HG03135 (cell line): ENCODE results near the gene MRPL24.

Experiments
- ATAC-seq: cut with Tn5 transposase; IDR thresholded peaks from one replicate; pipeline ENCODE4 v1.9.1; 2021; ENCODE audit warnings: mild to moderate bottlenecking, moderate library complexity; ENCODE audit not compliant: unreplicated experiment

The MRPL24 gene

DNA sequence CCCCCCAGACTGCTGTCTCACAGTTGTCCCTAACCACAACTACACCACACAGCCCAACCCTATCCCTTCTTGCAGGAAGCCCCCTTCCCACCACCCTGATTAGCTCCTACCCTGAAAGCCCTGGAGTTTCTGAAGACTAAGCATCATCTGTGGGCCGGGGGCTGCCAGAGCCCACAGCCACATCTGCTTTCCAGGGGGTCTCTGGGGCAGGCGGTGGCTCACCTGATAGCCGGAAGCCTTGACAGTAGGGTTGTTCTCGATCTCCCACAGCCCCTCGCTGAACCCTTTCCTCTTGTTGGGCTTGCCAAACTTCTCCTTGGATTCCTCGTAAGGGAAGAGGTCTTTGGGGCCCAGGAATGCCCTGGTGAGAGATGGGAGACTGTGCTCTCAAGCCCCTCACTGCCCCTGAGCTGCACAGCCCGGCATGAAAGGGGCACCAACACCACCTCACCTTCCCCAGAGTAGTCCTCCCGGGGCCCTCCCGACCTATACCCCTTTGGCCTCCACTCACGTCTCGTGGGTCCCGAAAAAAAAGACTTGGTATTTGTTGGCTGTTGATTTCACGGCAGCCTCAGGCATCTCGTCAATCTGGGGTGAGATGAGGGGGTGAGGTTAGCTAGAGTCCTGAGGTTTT lies 4.0 kb upstream of the MRPL24 start:
- no peak for ATAC-seq

DNA sequence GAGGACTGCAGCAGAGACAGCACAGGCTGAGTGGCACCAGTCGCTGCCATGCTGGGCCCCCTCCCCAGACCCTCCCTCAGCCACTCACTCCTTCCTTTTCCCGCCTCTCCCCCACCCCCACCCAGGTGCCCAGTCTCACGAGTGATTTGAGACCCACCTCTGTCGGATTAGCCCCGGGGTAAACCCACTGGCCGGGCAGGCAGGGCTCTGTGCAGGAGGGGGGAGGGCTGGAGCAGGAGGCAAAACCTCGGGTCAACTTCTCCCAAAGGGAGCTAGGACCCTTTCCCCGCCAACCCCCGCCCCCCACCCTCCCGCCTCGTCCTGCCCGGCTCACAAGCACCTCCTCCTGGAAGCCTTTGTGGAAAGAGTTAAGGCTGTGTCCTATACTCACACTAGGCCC lies 3.5 kb upstream of the MRPL24 start:
- ATAC-seq: no peak

DNA sequence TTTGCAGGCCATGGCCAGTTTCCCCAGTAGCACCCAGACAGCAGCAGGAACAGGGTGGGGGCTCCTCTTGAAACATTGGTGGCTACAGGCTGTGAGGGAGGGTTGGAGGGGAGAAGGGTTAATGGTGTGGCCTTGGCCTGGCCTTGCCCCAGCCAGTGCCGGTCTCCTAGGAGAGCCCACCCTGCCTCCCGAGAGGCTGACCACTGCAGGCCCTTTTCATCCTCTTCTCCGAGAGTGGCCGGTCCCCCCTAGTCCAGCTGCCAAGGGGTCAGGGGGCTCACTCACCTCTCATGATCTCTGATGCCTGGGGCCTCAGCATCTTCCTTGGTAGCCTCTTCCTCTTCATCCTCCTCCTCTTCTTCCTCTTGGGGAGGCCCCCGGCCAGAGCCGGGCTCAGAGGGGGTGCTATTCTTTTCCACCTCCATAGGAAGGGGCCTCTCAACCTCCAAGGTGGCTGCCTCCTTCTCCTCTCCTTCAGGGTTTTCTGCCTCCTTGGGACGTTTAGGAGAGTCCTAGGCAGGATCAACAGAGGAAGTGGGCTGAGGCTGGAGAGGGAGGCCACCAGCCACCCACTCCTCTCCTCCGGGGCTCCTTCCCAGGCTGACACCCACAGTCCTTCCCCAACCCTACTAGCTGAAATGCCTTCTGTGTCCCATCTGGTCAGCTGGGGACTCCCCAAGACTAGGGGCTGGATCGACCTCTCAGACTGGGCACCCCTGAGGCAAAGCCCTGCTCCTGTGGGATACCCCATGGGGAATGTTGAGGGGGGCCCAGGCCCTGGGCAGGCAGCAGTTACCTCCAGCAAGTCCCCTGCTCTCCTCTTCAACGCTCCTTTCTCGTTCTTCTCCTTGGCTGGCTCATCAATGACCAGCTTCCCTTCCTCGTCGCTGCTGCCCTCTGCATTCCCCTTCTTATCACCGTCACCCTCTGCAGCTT lies 2.7 kb upstream of the MRPL24 start:
- ATAC-seq: no peak

DNA sequence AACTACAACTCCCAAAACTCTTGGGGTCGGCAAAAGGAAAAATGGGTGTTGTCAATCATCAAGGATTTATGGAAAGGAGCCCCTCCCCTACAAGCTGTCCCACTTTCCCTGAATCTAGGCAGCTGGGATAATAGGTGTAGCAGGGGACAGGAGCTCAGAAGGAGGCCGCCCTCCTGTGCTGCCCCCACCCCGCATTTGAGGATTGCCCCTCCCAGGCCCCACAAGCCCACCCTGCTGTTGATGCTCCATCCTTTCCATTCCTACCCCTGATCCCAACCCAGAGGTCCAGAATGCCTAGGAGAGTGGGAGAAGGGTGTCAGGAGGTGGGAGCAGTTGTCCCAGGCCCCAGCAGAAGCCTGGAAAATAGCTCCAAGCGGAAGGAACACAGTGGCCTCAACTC lies 1.9 kb upstream of the MRPL24 start:
- ATAC-seq: no peak

DNA sequence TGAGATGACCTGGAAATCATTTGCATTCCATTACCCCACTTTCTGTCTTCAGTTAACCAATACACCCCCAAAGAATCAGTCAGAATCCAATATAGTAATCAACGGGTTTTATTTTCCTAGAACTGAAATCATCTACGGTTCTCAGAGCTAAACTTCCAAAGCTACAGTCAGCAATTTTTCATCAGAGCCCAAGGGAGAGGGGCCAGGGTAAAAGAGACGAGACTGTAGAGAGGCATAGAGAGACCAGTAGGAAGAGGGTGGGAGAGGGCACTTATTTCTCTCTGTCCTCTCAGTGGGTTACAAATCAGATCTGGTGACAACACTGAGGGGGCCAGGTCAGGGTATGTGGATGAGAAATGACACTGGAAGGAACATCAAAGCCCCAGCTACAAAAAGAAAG lies 1.1 kb upstream of the MRPL24 start:
- ATAC-seq: no peak

DNA sequence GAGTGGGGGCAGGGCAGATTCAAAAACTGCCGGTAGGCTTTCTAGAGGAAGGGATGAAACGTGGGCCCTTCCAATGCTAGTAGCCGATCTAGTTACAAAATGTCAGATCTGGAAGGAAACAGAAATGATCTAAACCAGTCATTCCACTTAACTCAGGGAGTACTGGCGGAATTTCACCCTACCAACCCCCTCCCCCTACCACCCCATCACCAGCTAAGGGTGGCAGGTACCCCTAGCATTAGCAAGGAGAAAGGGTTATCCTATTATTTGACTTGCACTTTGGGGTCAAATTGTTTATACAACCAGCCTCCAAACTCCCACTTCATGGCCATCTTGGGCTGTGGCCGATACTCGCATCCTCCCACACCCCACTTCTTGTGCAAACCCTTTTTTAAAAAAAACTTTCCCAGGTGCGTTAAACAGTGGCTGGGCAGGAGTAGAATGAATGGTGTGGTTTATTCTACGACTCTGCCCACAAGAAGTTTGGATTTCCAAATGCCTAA lies 644 bp upstream of the MRPL24 start:
- ATAC-seq: no peak

DNA sequence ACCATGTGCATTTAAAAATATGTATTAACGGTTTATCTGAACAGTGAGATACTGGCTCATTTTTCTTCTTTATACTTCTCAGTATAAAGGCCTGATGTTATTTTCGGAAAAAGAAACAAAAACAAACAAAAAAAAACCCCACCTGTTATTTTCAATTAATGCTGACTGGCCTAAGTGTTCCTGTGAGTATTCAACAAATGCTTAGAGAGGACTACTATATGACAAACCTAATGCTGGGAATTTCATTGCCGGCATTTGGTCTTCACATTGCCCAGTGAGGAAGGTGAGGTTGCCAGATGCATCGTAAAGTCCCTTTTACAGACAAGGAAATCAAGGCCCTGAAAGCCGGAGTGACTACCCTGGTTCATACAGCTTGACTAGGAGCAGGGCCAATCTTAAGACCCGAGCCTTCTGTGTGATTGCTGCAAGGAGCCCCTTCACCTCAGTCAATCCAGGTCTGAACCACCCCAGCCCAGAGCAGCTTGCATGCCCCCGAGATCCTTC lies 599 bp downstream of the MRPL24 start:
- no peak for ATAC-seq

DNA sequence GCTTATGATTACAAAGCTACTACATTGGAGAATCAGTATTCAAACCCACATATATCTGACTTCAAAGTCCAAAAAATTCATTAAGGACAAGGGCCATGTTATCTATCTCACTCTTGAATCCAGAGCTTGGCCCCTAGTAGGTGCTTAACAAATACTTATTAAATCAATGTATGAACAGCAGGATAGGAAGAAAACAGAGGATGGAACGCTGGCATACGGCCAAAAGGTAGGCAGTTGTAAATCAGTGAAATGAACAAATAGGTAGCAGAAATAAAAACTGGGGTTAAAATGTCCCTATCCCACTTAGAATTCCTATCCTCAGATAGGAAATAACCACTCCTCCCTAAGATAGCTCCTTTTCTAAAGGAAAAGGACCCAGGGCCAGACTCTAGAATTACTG lies 2.0 kb downstream of the MRPL24 start:
- ATAC-seq: no peak

DNA sequence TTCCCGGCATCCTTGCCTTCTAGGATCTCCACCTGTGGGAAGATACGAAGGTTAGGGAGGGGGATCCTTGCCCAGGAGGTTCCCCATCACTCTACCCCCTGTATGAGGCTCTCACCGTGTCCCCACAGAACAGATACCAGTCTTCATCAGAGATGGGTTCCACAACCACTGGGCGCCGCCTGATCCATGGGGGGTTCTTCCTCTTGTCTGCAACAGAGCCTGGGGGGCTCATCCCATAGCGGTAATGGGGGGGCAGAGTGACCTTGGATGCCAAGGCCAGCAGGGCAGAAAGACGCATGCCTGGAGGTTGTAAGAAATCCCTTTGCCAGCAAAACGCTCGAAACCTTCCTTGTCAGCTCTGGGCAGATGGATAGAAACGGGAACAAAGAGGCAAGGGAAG lies 2.5 kb downstream of the MRPL24 start:
- no peak for ATAC-seq

DNA sequence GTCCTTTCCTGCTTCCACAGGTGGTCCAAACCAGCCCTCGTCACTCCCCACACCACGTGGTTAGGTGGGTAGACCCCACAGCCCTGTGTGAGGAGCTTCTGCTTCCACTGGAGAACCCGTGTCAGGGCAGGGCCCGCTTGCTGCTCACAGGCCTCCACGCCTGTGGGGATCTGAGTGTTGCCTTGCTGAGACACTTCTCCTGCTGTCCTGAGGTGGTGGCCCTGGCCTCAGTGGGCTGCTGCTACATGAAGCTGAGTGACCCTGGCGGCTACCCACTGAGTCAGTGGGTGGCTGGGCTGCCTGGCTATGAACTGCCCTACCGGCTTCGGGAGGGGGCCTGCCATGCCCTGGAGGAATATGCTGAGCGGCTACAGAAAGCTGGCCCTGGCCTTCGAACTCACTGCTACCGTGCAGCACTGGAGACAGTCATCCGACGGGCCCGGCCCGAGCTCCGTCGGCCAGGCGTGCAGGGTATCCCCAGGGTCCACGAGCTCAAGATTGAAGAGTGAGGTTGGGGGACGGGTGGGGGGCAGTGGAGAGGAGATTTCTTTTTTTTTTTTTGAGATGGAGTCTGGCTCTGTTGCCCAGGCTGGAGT lies 6.8 kb downstream of the MRPL24 start:
- ATAC-seq: no peak

DNA sequence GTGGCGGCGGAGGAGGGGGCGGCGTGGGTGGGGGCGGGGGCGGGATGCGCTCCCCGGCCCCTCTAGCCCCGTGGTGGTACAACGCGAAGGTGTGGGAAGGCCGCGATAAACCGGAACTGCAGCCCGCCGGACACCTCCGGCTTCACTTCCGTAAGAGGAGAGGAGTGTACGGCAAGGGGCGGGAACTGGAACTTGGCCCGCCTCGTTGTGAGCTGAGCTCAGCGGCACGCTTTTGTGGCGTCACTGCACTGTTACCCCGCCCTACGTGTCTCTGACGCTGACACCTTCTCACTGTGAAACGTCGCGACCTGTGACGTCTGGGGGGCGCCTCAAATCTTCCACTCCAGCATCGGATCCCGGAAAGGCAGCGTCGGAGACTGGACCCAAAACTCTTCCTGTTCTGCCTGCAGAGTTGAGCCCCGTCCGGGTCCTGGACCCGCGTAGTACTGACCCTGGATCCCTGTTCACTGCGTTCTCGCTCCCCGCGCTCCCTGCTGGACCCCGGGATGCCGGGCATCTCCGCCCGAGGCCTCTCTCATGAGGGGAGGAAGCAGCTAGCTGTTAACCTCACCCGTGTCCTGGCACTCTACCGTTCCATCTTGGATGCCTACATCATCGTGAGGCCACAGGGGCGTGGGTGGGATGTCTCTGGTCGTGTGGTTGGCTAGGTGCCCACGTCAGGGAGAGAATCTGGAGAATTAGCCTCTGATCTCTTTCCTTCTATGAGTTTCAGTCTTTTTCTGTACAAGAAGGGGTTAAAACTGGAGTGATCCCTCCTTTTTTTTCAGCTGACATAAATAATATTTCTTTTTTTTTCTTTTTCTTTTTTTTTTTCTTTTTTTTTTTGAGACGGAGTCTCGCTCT lies 12.1 kb downstream of the MRPL24 start, which contains the start of gene ISG20L2:
Gene ISG20L2, minus strand, starts transcription at position 168 of the 864 bp plus-strand sequence. CDS start 1,114 bp downstream, outside the sequence.
- peak; percentile 89 for ATAC-seq

DNA sequence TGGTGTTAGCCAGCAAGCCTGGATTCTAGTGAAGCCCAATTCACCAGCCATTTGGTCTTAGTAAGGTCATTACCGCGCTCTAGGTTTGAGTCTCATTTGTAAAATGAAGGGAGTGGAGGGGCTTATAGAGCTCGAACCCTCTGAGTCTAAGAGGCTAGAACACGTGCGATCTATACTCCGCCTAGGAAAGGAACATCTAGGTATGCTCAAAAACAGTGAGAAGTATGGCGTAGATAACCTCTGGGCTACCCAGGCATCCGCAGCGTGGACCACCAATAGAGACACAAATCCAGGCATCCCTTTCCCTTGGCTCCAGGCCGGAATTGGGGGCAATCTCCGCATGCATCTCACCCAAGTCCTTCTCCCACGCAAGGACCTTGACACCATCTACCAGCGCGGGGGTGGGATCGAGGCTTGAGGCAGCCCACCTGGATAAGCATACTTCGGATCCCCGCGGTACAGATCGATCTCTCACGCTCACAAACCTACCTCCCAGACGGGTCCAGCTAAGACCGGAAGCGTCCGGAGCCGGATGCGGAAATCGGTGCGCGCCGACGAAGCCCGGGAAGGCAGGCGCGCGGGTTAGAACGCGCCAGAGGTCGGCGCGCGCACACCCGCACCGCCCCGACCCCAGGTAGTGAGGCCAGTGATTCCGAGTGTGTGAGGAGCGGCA lies 12.8 kb downstream of the MRPL24 start, which contains the start of gene METTL25B:
Gene METTL25B, plus strand, starts transcription at position 544 of the 673 bp plus-strand sequence. CDS start 636 bp downstream, outside the sequence.
- ATAC-seq: peak; percentile 50

DNA sequence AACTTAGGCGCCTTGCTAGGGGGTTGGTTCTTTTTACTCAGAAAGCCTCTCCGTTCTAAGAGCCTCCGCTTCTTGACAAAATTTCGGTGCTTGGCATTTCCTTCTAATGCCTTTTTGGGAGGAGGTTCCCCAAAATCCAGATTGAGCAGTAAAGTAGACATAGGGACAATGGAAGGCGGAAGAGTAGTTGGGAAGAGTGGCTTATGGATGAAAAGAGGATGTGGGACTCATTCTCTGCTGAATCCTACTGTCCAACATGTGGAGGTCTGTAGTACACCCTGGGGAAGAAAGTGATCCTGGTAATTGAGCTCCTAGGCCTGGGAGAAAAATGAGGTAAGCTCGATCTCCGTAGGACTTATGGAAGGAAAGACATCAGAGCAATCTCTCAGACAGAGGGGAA lies 13.4 kb downstream of the MRPL24 start:
- ATAC-seq: no peak

DNA sequence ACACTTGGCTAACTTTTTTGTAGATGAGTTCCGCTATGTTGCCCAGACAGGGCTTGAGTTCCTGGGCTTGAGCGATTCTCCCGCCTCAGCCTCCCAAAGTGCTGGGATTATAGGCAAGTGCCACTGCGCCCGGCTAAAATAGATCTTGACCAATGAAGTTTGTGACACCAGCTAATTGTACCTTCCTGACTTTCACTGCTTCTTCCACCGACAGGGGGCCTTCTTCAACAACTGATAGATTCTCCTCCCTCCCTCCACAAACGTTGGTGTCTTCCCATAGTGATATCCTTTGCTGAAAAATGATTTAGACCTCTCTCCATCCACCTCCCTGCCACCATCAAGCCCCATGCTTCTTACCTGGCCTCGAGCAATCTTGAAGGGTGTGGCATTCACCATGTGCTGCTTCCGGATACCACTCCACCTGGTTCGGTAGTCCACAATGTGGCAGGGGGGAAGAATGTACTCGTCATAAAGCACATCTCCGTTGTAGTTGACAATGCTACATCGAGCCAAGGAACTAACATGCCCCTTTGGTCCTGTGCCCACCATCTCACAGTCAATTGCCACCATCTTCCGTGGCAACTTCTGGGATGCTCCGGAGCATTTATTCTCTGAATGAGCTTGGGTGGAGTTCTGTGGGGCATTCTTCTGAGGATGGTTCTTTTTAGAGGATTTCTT lies 14.2 kb downstream of the MRPL24 start:
- no peak for ATAC-seq

DNA sequence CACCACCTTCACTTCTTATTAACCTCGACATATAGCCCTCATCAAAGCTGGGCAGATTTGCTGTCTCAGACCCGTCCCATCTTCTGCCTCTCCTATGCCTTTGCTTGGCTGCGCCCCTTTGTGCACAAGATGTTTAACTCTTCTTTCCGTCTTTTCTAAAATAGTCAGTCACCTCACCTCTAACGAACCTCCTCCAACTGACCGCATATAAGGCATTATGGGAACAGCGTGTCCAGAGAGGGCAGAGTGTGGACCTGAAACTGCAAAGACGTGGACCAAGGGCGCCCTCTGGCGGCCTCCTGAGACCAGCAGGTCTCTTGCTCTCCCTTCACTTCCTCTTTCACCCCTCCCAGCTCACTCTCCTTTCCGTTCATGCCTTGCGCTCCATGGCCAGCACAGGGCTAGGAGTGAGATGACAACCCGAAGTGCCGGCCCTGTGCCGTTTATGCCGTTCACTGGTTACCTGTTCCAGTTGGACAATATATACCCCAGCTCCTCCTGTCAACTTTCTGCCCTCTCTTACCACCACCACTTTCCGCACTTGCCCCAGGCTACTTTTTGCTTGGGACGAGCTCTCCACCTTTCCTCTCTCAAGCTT lies 15.1 kb downstream of the MRPL24 start:
- no peak for ATAC-seq

DNA sequence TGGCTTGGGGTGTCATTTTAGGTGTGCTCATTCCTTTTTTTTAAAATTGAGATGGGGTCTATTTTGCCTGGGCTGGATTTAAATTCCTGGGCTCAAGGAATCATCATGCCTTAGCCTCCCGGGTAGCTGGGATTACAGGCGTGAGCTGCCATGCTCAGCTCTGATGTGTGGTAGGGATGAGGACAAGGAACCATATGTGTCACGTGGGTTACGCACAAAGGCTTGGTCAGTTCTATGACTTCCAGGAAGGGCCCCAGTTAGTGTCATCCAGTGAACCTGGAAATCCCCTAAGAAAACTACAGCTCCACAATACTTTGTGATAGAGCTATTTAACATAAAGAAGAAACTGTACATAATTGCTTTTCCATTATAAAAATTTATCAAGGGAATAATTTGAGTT lies 19.4 kb downstream of the MRPL24 start:
- ATAC-seq: no peak

DNA sequence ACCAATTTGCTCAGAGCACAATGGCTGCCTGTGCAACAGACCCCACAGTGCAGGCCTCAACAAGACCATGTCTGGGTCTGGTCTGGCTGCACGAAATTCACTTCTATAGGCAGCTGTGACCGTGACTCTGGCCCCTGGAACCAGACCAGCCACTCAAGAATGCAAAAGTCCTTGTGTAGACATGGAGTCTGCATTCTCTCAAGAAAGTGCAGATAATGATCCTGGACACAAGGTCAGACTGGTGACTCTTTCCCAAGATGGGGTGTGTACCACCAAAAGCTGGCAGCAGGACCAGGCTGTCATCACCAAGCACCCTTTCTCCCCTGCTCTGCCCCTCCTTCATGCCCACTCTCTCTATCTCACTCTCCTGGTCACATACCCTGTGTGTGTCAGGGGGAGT lies 19.8 kb downstream of the MRPL24 start:
- no peak for ATAC-seq

DNA sequence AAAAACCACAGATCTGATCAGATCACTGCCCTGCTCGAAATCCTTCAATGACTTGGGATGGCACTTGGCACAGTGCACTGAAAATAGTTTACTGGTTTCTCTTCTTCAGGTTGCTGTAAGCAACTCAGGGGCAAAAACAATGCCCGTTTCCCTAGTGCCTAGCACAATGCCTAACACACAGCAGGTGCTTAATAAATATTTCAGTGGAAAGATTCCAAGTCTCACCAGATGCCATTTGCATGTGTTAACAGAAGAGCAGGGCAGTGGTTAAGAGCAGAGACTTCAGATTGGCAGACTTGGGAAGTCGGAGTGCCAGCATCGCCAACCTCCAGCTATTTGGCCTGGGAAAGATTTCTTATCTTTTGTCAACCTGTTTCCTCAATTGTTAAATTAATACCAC lies 23.5 kb downstream of the MRPL24 start:
- ATAC-seq: no peak

DNA sequence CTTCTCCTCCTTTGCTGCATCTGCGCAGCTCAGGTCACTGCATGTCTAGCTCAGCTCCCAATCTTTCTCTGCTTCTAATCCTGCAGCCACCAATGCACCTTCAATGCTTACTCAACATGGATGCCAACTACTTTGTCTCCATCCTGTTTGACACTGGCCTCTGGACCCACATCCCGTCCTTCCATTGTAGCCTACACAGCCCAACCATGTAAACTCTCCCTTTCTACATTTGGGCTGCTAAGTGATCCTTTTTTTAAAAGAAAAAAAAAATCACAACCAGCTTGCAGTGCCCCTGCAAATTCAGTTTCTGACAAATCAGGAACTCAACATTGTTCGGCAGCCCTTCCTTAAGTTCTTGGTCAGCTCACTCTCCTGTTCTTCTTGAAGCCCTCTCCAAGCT lies 26.1 kb downstream of the MRPL24 start:
- no peak for ATAC-seq
